ENCODE results near the gene HEXD. TPM values are rescaled to one million over a fixed set of nuclear protein-coding genes. Genes with fewer than 3 reads are reported as not detected.

The HEXD gene
- total and polyA plus RNA-seq, 4 donors: 5.6 to 19.9 (median 12.2) TPM

DNA sequence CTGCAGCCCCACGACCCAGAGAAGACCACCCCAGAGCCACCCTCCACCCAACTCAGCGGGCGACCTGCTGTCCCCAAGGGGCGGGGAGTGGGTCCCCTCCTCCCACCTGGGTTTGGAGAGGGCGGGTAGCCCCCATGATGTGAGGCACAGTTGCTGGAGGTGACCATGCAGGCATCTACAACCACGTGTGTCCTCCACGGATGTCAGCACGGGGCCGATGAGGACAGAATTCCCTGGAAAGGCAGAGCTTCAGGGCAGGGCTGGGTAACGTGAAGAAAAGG lies 39.5 kb upstream of the HEXD start:
- H3K27me3 ChIP-seq (ENCODE audit: control insufficient read depth in 4 of 4, insufficient read depth in 4 of 4, low read length in 3 of 4): peaks cover 0 to 7% (median 3%) of the 10 kb centered on the region in 4 donors
- H3K4me3 ChIP-seq (ENCODE audit: low read depth in 1 of 3, low read length in 3 of 3): no peak overlapping the region
- DNase-seq (ENCODE audit: low spot score): no peak
- no peak for TF ChIP-seq EGR1 (IDR thresholded peaks at IDR 0.05; ENCODE audit: low read depth in 2 of 2)
- no peak for TF ChIP-seq HNF4G (IDR thresholded peaks at IDR 0.05)
- no peak for TF ChIP-seq FOXA1 (IDR thresholded peaks at IDR 0.05)
- TF ChIP-seq, protein P1, sequence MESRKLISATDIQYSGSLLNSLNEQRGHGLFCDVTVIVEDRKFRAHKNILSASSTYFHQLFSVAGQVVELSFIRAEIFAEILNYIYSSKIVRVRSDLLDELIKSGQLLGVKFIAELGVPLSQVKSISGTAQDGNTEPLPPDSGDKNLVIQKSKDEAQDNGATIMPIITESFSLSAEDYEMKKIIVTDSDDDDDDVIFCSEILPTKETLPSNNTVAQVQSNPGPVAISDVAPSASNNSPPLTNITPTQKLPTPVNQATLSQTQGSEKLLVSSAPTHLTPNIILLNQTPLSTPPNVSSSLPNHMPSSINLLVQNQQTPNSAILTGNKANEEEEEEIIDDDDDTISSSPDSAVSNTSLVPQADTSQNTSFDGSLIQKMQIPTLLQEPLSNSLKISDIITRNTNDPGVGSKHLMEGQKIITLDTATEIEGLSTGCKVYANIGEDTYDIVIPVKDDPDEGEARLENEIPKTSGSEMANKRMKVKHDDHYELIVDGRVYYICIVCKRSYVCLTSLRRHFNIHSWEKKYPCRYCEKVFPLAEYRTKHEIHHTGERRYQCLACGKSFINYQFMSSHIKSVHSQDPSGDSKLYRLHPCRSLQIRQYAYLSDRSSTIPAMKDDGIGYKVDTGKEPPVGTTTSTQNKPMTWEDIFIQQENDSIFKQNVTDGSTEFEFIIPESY (IDR thresholded peaks at IDR 0.05): no peak
- TF ChIP-seq, protein P2, sequence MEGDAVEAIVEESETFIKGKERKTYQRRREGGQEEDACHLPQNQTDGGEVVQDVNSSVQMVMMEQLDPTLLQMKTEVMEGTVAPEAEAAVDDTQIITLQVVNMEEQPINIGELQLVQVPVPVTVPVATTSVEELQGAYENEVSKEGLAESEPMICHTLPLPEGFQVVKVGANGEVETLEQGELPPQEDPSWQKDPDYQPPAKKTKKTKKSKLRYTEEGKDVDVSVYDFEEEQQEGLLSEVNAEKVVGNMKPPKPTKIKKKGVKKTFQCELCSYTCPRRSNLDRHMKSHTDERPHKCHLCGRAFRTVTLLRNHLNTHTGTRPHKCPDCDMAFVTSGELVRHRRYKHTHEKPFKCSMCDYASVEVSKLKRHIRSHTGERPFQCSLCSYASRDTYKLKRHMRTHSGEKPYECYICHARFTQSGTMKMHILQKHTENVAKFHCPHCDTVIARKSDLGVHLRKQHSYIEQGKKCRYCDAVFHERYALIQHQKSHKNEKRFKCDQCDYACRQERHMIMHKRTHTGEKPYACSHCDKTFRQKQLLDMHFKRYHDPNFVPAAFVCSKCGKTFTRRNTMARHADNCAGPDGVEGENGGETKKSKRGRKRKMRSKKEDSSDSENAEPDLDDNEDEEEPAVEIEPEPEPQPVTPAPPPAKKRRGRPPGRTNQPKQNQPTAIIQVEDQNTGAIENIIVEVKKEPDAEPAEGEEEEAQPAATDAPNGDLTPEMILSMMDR (IDR thresholded peaks at IDR 0.05; ENCODE audit: low read depth, low read length, missing input control): no peak
- TF ChIP-seq GABPA (IDR thresholded peaks at IDR 0.05 in 1 of 2, conservative IDR thresholded peaks at IDR 0.05 in 1 of 2): no peak
- no peak for TF ChIP-seq FOXA2 (IDR thresholded peaks at IDR 0.05)
- no peak for TF ChIP-seq SP1 (IDR thresholded peaks at IDR 0.05)
- TF ChIP-seq RXRA (IDR thresholded peaks at IDR 0.05): no peak
- TF ChIP-seq YY1 (IDR thresholded peaks at IDR 0.05): no peak
- no peak for TF ChIP-seq JUND (IDR thresholded peaks at IDR 0.05)
- TF ChIP-seq, protein P3, sequence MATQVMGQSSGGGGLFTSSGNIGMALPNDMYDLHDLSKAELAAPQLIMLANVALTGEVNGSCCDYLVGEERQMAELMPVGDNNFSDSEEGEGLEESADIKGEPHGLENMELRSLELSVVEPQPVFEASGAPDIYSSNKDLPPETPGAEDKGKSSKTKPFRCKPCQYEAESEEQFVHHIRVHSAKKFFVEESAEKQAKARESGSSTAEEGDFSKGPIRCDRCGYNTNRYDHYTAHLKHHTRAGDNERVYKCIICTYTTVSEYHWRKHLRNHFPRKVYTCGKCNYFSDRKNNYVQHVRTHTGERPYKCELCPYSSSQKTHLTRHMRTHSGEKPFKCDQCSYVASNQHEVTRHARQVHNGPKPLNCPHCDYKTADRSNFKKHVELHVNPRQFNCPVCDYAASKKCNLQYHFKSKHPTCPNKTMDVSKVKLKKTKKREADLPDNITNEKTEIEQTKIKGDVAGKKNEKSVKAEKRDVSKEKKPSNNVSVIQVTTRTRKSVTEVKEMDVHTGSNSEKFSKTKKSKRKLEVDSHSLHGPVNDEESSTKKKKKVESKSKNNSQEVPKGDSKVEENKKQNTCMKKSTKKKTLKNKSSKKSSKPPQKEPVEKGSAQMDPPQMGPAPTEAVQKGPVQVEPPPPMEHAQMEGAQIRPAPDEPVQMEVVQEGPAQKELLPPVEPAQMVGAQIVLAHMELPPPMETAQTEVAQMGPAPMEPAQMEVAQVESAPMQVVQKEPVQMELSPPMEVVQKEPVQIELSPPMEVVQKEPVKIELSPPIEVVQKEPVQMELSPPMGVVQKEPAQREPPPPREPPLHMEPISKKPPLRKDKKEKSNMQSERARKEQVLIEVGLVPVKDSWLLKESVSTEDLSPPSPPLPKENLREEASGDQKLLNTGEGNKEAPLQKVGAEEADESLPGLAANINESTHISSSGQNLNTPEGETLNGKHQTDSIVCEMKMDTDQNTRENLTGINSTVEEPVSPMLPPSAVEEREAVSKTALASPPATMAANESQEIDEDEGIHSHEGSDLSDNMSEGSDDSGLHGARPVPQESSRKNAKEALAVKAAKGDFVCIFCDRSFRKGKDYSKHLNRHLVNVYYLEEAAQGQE (IDR thresholded peaks at IDR 0.05): no peak
- TF ChIP-seq NR2F2 (IDR thresholded peaks at IDR 0.05): no peak
- no peak for TF ChIP-seq TAF1 (conservative IDR thresholded peaks at IDR 0.05)
- TF ChIP-seq, protein P4, sequence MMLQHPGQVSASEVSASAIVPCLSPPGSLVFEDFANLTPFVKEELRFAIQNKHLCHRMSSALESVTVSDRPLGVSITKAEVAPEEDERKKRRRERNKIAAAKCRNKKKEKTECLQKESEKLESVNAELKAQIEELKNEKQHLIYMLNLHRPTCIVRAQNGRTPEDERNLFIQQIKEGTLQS (IDR thresholded peaks at IDR 0.05): no peak
- TF ChIP-seq RAD21 (IDR thresholded peaks at IDR 0.05): no peak
- no peak for TF ChIP-seq HNF4A (conservative IDR thresholded peaks at IDR 0.05)
- peaks cover 3 to 12% (median 8%) of the 10 kb centered on the region in 4 donors for H3K4me1 ChIP-seq (ENCODE audit: control insufficient read depth in 4 of 4, insufficient read depth in 4 of 4, low read length in 3 of 4)
- WGBS: 62% methylated on average over 10 of the region's 10 CpGs
- no peaks in the 10 kb centered on the region for H3K9me3 ChIP-seq (ENCODE audit: control insufficient read depth in 4 of 4, low read length in 3 of 4)
- no peaks in the 10 kb centered on the region for H3K36me3 ChIP-seq (ENCODE audit: control insufficient read depth in 4 of 4, insufficient read depth in 3 of 4, low read depth in 1 of 4, low read length in 3 of 4)
- no peak overlapping the region for H3K9ac ChIP-seq (ENCODE audit: low read depth in 1 of 2, low read length in 2 of 2)
- no peak overlapping the region for H3K27ac ChIP-seq (ENCODE audit: low read depth in 1 of 2, low read length in 2 of 2)

All from liver (tissue), 9 donors.